Lower leg skin (tissue), 4 donors: ENCODE data around the gene SLC35A4. TPM values are rescaled to one million over a fixed set of nuclear protein-coding genes. Genes with fewer than 3 reads are reported as not detected.

Experiments
- DNase-seq, 2 donors: peaks; one replicate each; pipeline ENCODE4 v3.0.0-alpha.2; 2019; ENCODE audit warnings: low spot score in 2 of 2
- H3K4me3 ChIP-seq: fragments of 200-600 bp; sonication (generic); 2 replicates; pipeline ENCODE4 v1.5.1; 2017; ENCODE audit warnings: mild to moderate bottlenecking, low read depth; ENCODE audit not compliant: poor library complexity, severe bottlenecking
- CTCF ChIP-seq, 3 donors: fragments of 450-650 bp; IDR thresholded peaks; one replicate each; pipeline ENCODE4 v1.5.1; 2016; ENCODE audit warnings: antibody characterized with exemption in 3 of 3, mild to moderate bottlenecking in 3 of 3, moderate library complexity in 2 of 3
- POLR2A ChIP-seq, 2 donors: fragments of 450-650 bp; IDR thresholded peaks; one replicate each; pipeline ENCODE4 v1.6.1; 2016 to 2017; ENCODE audit warnings: antibody characterized with exemption in 2 of 2, mild to moderate bottlenecking in 1 of 2, moderate library complexity in 1 of 2
- WGBS, 2 donors: methylation state at CpG; one replicate each; pipeline ENCODE4 v1.1.5; 2018; 5-methylcytosine and 5-hydroxymethylcytosine counted together
- intact Hi-C: fragments of 100-400 bp; cut with DNase I; formaldehyde crosslinking; loops from one replicate; pipeline ENCODE4 v1.15.0; 2023; ENCODE audit warnings: low total_unique reads
- total RNA-seq, 4 donors: library from RNA; depleted of rRNA; stranded (reverse); fragments of >200 nt; gene quantifications; one replicate each; pipeline ENCODE4 v1.1.0, GENCODE V29; 2016

SLC35A4 gene
- total RNA-seq, 4 donors from 2014 or later: 59.7 to 86.4 (median 68.2) TPM

DNA sequence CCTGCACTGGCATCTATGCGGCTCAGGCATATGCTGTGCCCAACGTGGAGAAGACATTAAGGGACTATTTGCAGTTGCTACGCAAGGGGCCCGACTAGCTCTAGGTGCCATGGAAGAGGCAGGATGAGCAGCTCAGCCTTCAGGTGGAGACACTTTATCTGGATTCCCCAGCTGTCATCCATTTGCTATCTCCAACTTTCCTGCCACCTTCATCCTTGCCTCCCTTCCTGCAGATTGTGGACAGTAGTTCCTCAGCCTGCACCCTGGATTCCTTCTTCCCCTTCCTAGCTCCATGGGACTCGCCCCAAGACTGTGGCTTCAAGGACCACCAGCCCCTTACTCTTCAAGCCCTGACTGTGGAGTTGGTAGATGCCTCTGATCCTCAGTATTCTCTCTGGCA is 2.0 kb downstream of the SLC35A4 start:
- TF ChIP-seq CTCF (IDR thresholded peaks at IDR 0.05): no peak
- TF ChIP-seq POLR2A (IDR thresholded peaks at IDR 0.05): no peak
- no peak overlapping the region for H3K4me3 ChIP-seq
- DNase-seq: no peak
- intact Hi-C loops: loop anchor here (10.0 kb wide), 1 partner anchor 68 kb away; the partner anchor contains the start of genes CD14 and TMCO6
- 93% methylated on average over 5 of the region's 5 CpGs for WGBS, 2 donors

GRCh38 chr5:140567136-140567818 is 2.6 kb downstream of the SLC35A4 start:
- TF ChIP-seq CTCF (IDR thresholded peaks at IDR 0.05) (no peak), POLR2A (IDR thresholded peaks at IDR 0.05) (no peak)
- intact Hi-C loops: loop anchor here (10.0 kb wide), 1 partner anchor 68 kb away; the partner anchor contains the start of genes CD14 and TMCO6
- no peak overlapping the region for H3K4me3 ChIP-seq
- 87 to 91% methylated on average over 22 of the region's 22 CpGs for WGBS, 2 donors
- DNase-seq: no peak

GRCh38 chr5:140567871-140568270 is 3.2 kb downstream of the SLC35A4 start:
- TF ChIP-seq CTCF (IDR thresholded peaks at IDR 0.05) (no peak), POLR2A (IDR thresholded peaks at IDR 0.05) (no peak)
- no peak for DNase-seq
- 95 to 98% methylated on average over 13 of the region's 13 CpGs for WGBS, 2 donors
- intact Hi-C loops: loop anchor here (10.0 kb wide), 1 partner anchor 67 kb away; the partner anchor contains the start of genes CD14 and TMCO6
- no peak overlapping the region for H3K4me3 ChIP-seq

DNA sequence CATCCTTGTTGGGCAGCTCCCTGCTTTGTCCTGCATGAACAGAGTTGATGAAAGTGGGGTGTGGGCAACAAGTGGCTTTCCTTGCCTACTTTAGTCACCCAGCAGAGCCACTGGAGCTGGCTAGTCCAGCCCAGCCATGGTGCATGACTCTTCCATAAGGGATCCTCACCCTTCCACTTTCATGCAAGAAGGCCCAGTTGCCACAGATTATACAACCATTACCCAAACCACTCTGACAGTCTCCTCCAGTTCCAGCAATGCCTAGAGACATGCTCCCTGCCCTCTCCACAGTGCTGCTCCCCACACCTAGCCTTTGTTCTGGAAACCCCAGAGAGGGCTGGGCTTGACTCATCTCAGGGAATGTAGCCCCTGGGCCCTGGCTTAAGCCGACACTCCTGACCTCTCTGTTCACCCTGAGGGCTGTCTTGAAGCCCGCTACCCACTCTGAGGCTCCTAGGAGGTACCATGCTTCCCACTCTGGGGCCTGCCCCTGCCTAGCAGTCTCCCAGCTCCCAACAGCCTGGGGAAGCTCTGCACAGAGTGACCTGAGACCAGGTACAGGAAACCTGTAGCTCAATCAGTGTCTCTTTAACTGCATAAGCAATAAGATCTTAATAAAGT is 3.9 kb downstream of the SLC35A4 start:
- 67 to 89% methylated on average over 1 to 2 of the region's 2 CpGs for WGBS, 2 donors
- intact Hi-C loops: loop anchor here (10.0 kb wide), 1 partner anchor 66 kb away; the partner anchor contains the start of genes CD14 and TMCO6
- no peak overlapping the region for H3K4me3 ChIP-seq
- DNase-seq: no peak
- TF ChIP-seq POLR2A (IDR thresholded peaks at IDR 0.05) (no peak), CTCF (IDR thresholded peaks at IDR 0.05) (no peak)

- no peak overlapping the region for H3K4me3 ChIP-seq
- TF ChIP-seq CTCF (IDR thresholded peaks at IDR 0.05) (no peak), POLR2A (IDR thresholded peaks at IDR 0.05) (no peak)
- intact Hi-C loops: loop anchor here (10.0 kb wide), 1 partner anchor 66 kb away; the partner anchor contains the start of genes CD14 and TMCO6
- 39 to 67% methylated on average over 4 of the region's 4 CpGs for WGBS, 2 donors
- no peak for DNase-seq
These were observed 4.6 kb downstream of the SLC35A4 start for GRCh38 chr5:140569197-140569596.
